ENCODE results near the gene MTA1. TPM values are rescaled to one million over a fixed set of nuclear protein-coding genes. Genes with fewer than 3 reads are reported as not detected.
A peak's percentile ranks its signal among the peaks of the same experiment; 100 is the strongest.

The MTA1 gene
- total RNA-seq, 1 experiment from 2014 or later: 15.3 TPM

- no peak for DNase-seq (ENCODE audit: low read depth)
Observed at GRCh38 chr14:105442834-105443233, 23.2 kb downstream of the MTA1 start.

DNA sequence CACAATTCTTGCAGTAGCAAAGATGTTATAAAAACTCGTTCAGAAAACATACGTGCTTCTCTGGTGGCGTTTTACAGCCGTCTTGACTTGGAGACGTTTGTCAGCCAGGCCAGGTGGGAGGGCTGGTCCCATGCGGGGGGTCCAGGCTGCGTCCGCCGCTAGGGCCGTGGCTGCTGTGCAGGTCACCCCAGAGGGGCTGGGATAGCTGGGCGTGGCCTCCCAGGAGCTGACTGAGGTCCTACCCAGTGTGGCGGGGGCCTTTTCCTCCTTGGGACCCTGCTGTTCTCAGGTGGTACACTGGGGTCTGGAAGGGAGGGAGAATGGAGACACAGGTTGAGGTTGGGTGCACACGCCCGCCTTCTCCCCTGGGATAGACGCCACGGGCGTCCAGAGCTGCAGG lies 25.2 kb downstream of the MTA1 start:
- no peak for DNase-seq (ENCODE audit: low read depth)

DNA sequence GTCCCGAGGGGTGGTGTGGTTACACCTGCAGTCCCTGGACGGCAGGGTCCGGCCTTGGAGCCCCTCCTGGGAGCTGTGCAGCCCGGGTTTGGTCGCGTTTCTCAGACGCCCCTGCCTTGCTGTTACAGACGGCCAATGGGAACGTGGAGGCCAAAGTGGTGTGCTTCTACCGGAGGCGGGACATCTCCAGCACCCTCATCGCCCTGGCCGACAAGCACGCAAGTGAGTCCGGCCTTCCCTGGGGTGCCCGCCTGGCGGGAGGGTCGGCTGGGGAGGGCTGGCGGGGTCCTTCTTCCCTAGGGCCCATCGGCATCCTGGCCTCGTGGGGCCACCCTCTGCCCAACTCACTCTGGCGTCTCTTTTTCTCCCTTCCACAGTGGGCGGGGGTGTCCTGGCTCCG lies 25.7 kb downstream of the MTA1 start:
- DNase-seq (ENCODE audit: low read depth): no peak

GRCh38 chr14:105445901-105446845 lies 26.5 kb downstream of the MTA1 start:
- no peak for DNase-seq (ENCODE audit: low read depth)

DNA sequence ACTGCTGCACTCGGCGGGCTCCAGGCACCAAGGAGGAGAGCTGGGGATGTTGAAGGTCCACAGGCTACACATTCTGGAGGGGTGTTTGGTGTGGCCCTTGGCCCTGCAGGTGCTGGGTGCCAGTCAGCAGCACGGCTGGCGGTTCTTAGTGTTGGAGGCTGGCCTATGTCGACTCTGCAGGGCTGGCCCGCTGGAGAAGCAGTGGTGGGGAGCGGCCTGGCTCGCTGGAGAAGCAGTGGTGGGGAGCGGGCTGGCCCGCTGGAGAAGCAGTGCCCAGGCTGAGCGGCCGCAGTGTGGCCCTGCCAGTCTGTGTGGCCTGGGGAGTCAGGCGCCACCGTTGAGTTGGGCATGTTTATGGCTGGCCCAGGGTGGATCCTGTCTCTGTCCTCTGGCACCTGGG lies 27.3 kb downstream of the MTA1 start:
- no peak for DNase-seq (ENCODE audit: low read depth)

DNA sequence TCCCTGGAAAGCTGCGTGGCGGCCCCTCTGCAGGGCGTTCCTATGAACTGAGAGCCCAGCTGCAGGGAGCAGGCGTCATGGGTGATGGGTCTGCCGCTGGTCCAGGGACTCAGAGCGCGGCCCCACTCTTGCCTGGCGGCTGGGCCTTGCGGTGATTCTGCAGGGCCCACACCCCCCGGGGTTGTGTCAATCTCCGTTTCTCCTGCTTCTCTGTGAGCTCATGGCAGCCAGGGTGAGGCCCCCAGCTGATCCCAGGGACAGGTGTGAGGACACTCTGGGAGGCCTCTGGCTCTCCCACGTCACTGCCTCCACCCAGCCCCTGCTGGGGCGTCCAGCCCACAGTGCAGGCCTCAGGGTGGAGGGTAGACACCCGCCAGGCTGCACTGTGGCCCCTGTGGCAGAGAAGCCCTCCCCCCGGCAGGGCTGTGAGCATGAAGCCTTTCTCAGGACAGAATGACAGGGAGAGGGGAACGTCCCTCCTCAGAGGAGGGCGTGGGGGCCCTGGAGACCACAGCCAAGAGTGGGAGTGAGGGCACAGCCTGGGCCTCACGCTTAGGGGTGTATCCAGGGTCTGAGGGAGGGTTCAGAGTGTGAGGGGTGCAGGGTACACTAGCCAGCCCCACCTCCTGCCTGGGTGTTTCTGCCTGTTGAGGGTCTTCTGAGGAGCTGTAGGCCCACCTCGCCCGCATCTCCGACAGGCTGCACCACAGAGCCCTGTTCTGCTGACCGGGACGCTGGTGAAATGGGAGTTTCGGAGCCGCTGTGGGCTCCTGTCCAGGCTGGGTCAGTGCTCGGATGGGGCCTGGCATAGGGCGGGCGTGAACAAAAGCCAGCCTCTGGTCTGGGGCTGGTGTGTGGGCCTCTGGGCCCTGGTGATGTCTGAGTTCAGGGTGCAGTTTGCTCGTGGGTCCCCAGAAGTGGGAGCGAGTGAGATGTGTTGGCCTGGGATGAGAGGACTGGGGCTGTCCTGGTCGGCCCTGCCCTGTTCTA lies 28.3 kb downstream of the MTA1 start:
- DNase-seq (ENCODE audit: low read depth): no peak

- DNase-seq (ENCODE audit: low read depth): peak; percentile 24
Observed at GRCh38 chr14:105448706-105449111, 29.1 kb downstream of the MTA1 start.

DNA sequence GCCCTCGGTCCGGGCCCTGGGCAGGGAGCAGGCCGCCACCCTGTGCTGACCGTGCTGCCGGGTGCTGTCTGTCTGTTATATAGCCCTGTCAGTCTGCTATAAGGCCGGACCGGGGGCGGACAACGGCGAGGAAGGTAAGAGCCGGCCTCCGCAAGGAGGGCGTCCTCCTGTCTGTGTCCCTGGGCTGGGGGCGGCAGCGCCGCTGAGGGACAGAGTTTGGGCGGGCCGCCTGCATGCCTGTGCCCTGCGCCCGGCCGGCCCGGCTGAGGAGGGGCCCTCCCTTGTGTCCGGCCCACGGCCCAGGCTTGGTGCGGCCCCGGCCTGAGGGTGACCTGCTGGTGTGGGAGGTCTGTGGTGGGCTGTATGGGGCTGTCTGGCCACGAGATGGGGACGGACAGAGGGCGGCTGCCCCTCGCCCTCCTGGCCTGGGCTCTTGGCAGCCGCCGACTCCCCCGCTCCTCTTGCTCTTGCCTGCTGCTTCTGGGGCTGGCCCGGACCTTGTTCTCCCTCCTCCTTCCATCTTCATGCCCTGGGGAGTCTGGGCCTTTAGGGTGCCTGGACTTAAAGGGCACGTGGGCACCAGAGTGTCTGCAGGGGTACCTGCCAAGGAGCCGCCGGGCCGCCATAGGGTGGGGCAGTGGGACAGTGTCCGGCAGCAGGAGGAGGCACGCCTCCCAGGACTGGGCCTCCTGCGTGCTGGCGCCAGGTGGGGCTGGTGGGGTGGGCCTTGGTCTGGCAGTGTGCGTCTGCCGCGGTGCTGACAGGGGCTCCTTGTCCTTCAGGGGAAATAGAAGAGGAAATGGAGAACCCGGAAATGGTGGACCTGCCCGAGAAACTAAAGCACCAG lies 29.9 kb downstream of the MTA1 start:
- DNase-seq (ENCODE audit: low read depth): no peak

DNA sequence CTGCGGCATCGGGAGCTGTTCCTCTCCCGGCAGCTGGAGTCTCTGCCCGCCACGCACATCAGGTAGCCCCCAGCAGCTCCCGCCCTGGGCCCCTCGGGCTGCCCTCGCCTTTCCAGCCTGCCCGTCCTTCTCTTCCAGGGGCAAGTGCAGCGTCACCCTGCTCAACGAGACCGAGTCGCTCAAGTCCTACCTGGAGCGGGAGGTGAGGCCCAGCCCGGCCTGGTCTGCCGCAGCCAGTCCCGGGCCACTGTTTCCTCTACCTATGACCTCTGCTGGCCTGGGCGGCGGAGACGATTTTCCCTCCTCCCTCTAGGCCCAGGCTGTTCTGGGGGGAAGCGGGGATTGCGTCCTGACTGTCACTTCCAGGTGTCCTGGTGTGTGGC lies 30.5 kb downstream of the MTA1 start:
- no peak for DNase-seq (ENCODE audit: low read depth)

DNA sequence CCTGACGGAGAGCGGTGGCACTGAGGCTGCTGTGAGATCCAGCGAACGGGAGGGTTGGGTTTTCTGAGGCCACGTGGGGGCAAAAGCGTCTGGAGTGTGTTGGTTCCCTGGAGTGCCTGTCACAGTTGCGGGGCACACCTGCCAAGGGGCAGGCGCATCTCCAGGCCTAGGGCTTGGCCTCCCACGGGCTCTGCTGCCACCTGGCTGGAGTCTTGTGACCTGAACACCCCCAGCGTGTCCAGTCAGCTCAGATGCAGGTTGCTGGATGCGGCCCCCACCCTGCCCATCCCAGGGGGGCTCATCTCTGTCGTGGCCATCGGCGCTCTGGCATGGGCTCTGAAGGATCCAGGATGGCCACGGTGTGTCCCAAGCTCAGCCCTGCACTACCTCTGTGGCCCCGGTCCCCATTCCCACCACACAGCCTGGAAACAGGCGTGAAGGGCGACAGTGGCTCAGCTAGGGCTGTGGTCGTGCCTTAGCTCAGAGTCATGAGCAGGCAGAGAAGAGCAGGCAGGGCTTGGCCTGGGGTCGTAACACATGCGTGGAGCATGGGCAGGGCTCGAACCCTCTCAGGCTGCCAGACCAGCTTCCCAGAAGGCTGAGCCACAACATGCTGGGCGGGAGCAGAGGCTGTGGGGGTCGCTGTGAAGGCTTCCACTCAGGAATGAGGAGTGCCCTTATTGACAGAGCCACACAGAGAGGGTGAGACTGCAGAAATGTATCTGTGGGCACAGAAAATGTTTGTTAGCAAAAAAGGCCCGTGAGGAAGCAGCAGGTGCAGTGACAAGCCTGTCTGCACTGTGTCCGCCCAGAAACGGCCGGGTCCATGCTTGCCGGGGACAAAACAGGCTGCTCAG lies 31.5 kb downstream of the MTA1 start:
- no peak for DNase-seq (ENCODE audit: low read depth)

GRCh38 chr14:105452963-105453362 lies 33.3 kb downstream of the MTA1 start:
- no peak for DNase-seq (ENCODE audit: low read depth)

- no peak for DNase-seq (ENCODE audit: low read depth)
Observed at GRCh38 chr14:105453847-105454246, 34.2 kb downstream of the MTA1 start.

GRCh38 chr14:105455086-105455640 lies 35.5 kb downstream of the MTA1 start:
- DNase-seq (ENCODE audit: low read depth): no peak

- no peak for DNase-seq (ENCODE audit: low read depth)
Observed at GRCh38 chr14:105455766-105456660, 36.4 kb downstream of the MTA1 start.

DNA sequence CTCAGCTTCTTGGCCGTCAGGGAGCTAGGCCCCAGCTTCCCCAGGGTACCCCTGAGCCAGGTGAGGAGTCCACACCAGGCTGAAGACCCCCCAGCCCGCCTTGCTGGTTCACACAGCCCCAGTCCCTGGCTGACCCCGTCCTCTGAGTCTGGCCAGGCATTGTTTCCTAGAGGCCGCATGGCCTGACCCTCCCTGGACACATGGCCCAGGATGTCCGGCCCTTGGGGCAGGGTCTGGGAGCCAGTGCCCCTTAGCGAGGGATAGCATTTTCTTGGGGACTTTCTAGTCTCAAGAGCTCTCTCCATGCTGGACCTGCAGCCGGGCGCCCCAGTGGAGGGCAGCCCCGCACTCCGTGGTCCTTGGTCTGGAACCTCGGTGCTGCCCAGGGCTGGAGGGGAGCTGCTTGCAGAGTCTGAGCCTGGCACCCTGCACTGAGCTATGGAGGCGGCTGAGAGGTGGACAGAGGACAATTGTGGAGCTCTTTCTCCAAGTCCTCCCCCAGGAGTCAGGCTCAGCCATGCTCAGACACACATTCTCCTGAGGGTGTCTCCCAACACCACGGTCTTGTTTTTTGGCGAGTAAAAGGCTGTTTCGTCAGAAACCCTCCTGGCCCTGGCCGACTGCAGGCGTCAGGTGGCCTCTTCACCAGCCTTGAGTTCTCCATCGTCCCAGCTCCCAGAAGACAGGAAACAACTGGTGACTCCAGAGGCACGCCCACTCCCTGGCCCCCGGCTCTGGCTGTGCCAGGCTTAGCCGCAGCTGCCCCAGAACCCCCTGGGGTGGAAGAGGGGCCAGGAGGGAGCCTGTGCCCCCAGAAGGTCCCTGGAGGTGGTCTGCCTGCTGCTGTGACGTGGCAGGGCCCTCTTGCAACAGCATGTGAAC lies 37.4 kb downstream of the MTA1 start:
- DNase-seq (ENCODE audit: low read depth): no peak

- DNase-seq (ENCODE audit: low read depth): no peak
Observed at GRCh38 chr14:105458010-105458409, 38.4 kb downstream of the MTA1 start.

- no peak for DNase-seq (ENCODE audit: low read depth)
Observed at GRCh38 chr14:105458571-105458970, 38.9 kb downstream of the MTA1 start.

DNA sequence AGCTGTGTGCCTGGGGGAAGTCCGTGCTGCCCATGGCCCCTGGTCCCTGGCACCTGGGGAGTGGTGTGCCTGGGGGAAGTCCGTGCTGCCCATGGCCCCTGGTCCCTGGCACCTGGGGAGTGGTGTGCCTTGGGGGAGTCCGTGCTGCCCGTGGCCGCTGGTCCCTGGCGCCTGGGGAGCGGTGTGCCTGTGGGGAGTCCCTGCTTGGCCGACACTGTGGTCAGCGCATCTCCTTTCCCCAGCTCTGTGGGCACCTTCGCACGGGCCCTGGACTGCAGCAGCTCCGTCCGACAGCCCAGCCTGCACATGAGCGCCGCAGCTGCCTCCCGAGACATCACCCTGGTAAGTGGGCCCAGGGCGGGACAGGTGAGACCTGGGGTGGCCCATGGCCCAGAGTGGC lies 40.5 kb downstream of the MTA1 start:
- DNase-seq (ENCODE audit: low read depth): no peak

All from RPMI7951 (cell line).